Anterior cingulate cortex (tissue), 58 donors: ENCODE results near the gene CCDC6.

Source experiments
- DNase-seq, 58 donors: peaks; one replicate each; lab custom pipeline; 2025; lab: John Stamatoyannopoulos, UW

Gene CCDC6

GRCh38 chr10:59859570-59859969, 46.8 kb downstream of the CCDC6 start:
- no peak for DNase-seq

GRCh38 chr10:59857921-59858320, 48.4 kb downstream of the CCDC6 start:
- DNase-seq = no peak

- no peak for DNase-seq
These were observed 49.3 kb downstream of the CCDC6 start for GRCh38 chr10:59857049-59857448.

- DNase-seq = no peak
These were observed 50.3 kb downstream of the CCDC6 start for GRCh38 chr10:59856104-59856503.

- DNase-seq = no peak
These were observed 51.8 kb downstream of the CCDC6 start for GRCh38 chr10:59854571-59854970.

- DNase-seq = no peak
These were observed 53.7 kb downstream of the CCDC6 start for GRCh38 chr10:59852670-59853069.

- no peak for DNase-seq
These were observed 54.5 kb downstream of the CCDC6 start for GRCh38 chr10:59851864-59852263.

GRCh38 chr10:59847888-59848287, 58.5 kb downstream of the CCDC6 start:
- DNase-seq = no peak

- no peak for DNase-seq
These were observed 59.0 kb downstream of the CCDC6 start for GRCh38 chr10:59847326-59847725.

- no peak for DNase-seq
These were observed 61.9 kb downstream of the CCDC6 start for GRCh38 chr10:59844436-59844835.

GRCh38 chr10:59843748-59844147, 62.6 kb downstream of the CCDC6 start:
- DNase-seq = no peak

- no peak for DNase-seq
These were observed 66.8 kb downstream of the CCDC6 start for GRCh38 chr10:59839576-59839975.

- peak in 2 of 58 donors; percentile 7 to 10 for DNase-seq
These were observed 68.1 kb downstream of the CCDC6 start for GRCh38 chr10:59838085-59838789.

GRCh38 chr10:59833810-59834209, 72.5 kb downstream of the CCDC6 start:
- no peak for DNase-seq

- no peak for DNase-seq
These were observed 73.8 kb downstream of the CCDC6 start for GRCh38 chr10:59832506-59832905.

- DNase-seq = no peak
These were observed 74.5 kb downstream of the CCDC6 start for GRCh38 chr10:59831658-59832503.

- DNase-seq = peak in 8 of 58 donors; percentile 2 to 41 (median 16)
These were observed 75.6 kb downstream of the CCDC6 start for GRCh38 chr10:59830601-59831259.

GRCh38 chr10:59829601-59830000, 76.8 kb downstream of the CCDC6 start:
- DNase-seq = no peak

GRCh38 chr10:59829024-59829423, 77.3 kb downstream of the CCDC6 start:
- no peak for DNase-seq

GRCh38 chr10:59825932-59826331, 80.4 kb downstream of the CCDC6 start:
- DNase-seq = no peak

GRCh38 chr10:59823751-59824150, 82.6 kb downstream of the CCDC6 start:
- DNase-seq = no peak
